ENCODE measurements around the gene CUL3. TPM values are rescaled to one million over a fixed set of nuclear protein-coding genes. Genes with fewer than 3 reads are reported as not detected.
"Not testable (repeated sequence)": the region's sequence is repeated elsewhere in the genome, so short reads cannot be mapped to it uniquely, and the experiment has no call there.

Gene CUL3
- polyA plus RNA-seq, 10 donors, result 67.2 to 102 (median 80.5) TPM

- DNase-seq, result no peak
These were observed 38.2 kb downstream of the CUL3 start for GRCh38 chr2:224546926-224547325.

- peak in 1 of 3 donors; percentile 35 for DNase-seq
These were observed 39.1 kb downstream of the CUL3 start for GRCh38 chr2:224545884-224546644.

GRCh38 chr2:224543939-224544338 is 41.2 kb downstream of the CUL3 start:
- DNase-seq, result no peak

GRCh38 chr2:224538561-224539138 is 46.5 kb downstream of the CUL3 start:
- no peak for DNase-seq

GRCh38 chr2:224532931-224533330 is 52.2 kb downstream of the CUL3 start:
- DNase-seq, result no peak

- DNase-seq, result no peak
These were observed 52.7 kb downstream of the CUL3 start for GRCh38 chr2:224532441-224532840.

GRCh38 chr2:224528171-224528570 is 57.0 kb downstream of the CUL3 start:
- no peak for DNase-seq

- DNase-seq, result no peak
These were observed 59.4 kb downstream of the CUL3 start for GRCh38 chr2:224525774-224526173.

- no peak for DNase-seq
These were observed 60.5 kb downstream of the CUL3 start for GRCh38 chr2:224524657-224525056.

- peak in 1 of 3 donors; percentile 14 for DNase-seq
These were observed 61.3 kb downstream of the CUL3 start for GRCh38 chr2:224523626-224524577.

- DNase-seq, result not testable (repeated sequence)
These were observed 62.7 kb downstream of the CUL3 start for GRCh38 chr2:224522483-224522882.

GRCh38 chr2:224520064-224520463 is 65.1 kb downstream of the CUL3 start:
- DNase-seq, result peak in 1 of 3 donors; percentile 10

- DNase-seq, result peak in 2 of 3 donors; percentile 14 to 41
These were observed 66.2 kb downstream of the CUL3 start for GRCh38 chr2:224518806-224519580.

GRCh38 chr2:224517963-224518362 is 67.2 kb downstream of the CUL3 start:
- DNase-seq, result no peak

- DNase-seq, result not testable (repeated sequence)
These were observed 68.8 kb downstream of the CUL3 start for GRCh38 chr2:224516393-224516792.

GRCh38 chr2:224513991-224514390 is 71.2 kb downstream of the CUL3 start:
- no peak for DNase-seq

GRCh38 chr2:224507789-224508188 is 77.4 kb downstream of the CUL3 start:
- no peak for DNase-seq

GRCh38 chr2:224506494-224506893 is 78.7 kb downstream of the CUL3 start:
- DNase-seq, result no peak

- no peak for DNase-seq
These were observed 86.2 kb downstream of the CUL3 start for GRCh38 chr2:224498991-224499390.

GRCh38 chr2:224492531-224492930 is 92.6 kb downstream of the CUL3 start:
- DNase-seq, result no peak

GRCh38 chr2:224487940-224488339 is 97.2 kb downstream of the CUL3 start:
- not testable (repeated sequence) for DNase-seq

All from muscle of back (tissue), 11 donors.